ENCODE measurements around the gene C1GALT1C1.
"Not testable (repeated sequence)": the region's sequence is repeated elsewhere in the genome, so short reads cannot be mapped to it uniquely, and the experiment has no call there.

C1GALT1C1 gene

DNA sequence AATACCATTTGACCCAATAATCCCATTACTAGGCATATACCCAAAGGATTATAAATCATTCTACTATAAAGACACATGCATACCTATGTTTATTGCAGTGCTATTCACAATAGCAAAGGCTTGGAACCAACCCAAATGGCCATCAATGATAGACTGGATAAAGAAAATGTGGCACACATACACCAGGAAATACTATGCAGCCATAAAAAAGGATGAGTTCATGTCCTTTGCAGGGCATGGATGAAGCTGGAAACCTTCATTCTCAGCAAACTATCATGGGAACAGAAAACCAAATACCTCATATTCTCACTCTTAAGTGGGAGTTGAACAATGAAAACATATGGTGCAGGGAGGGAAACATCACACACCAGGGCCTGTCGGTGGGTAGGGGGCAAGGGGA lies 22.4 kb upstream of the C1GALT1C1 start:
- H3K27me3 ChIP-seq (ENCODE audit: control insufficient read depth, insufficient read depth, low read length); H3K36me3 ChIP-seq (ENCODE audit: control insufficient read depth, low read depth, low read length); H3K4me3 ChIP-seq (ENCODE audit: low read length); H3K27ac ChIP-seq (ENCODE audit: low read length); H3K9ac ChIP-seq (ENCODE audit: low read length); H3K4me1 ChIP-seq (ENCODE audit: control insufficient read depth, low read depth, low read length): not testable (repeated sequence)
- H3K9me3 ChIP-seq (ENCODE audit: control insufficient read depth, low read depth, low read length), result peaks cover 13% of the 10 kb centered on the region

DNA sequence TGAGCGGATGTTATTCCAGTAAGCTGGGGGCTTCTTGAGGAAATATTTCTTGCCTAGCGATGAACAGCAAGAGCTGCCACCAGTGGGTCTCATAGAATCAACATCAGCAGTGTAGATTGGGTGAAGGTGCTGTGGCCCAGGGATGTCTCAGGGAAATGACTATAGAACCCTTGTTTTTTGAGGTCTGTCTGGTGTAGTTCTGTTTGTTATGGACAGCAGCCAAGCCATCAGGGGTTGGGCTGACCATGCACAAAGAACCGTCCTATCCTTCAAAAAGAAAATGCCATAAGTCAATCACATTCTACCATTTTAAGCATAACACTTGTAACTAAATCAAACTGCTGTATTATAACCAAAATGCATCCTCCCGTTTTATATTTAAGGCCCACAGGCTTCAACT lies 17.3 kb upstream of the C1GALT1C1 start:
- no peak overlapping the region for H3K27ac ChIP-seq (ENCODE audit: low read length)
- peaks cover 20% of the 10 kb centered on the region for H3K9me3 ChIP-seq (ENCODE audit: control insufficient read depth, low read depth, low read length)
- no peaks in the 10 kb centered on the region for H3K36me3 ChIP-seq (ENCODE audit: control insufficient read depth, low read depth, low read length)
- H3K9ac ChIP-seq (ENCODE audit: low read length), result no peak overlapping the region
- H3K4me3 ChIP-seq (ENCODE audit: low read length), result no peak overlapping the region
- no peaks in the 10 kb centered on the region for H3K27me3 ChIP-seq (ENCODE audit: control insufficient read depth, insufficient read depth, low read length)
- H3K4me1 ChIP-seq (ENCODE audit: control insufficient read depth, low read depth, low read length), result no peaks in the 10 kb centered on the region

DNA sequence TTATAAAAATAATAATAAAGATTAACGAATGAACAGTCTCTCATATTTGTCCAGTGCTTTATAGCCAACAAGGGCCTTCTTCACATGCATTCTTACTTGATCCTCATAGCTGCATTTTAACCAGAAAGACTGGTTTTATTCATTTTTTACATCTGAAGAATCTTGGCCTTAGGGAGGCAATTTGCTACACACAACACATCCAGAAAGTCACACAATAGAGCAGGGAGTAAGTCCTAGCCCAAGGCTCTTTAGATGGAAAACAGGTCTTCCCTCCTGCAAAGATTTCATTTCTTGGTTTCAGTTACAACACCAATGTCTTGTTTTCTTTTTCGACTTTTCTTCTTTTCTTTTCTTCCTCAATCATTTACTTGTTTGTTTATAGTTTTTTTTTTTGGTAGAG lies 13.0 kb upstream of the C1GALT1C1 start:
- Histone ChIP-seq H3K9me3 (ENCODE audit: control insufficient read depth, low read depth, low read length) (peaks cover 10% of the 10 kb centered on the region), H3K27ac (ENCODE audit: low read length) (no peak overlapping the region), H3K4me3 (ENCODE audit: low read length) (no peak overlapping the region), H3K27me3 (ENCODE audit: control insufficient read depth, insufficient read depth, low read length) (no peaks in the 10 kb centered on the region), H3K9ac (ENCODE audit: low read length) (no peak overlapping the region), H3K36me3 (ENCODE audit: control insufficient read depth, low read depth, low read length) (no peaks in the 10 kb centered on the region), H3K4me1 (ENCODE audit: control insufficient read depth, low read depth, low read length) (no peaks in the 10 kb centered on the region)

DNA sequence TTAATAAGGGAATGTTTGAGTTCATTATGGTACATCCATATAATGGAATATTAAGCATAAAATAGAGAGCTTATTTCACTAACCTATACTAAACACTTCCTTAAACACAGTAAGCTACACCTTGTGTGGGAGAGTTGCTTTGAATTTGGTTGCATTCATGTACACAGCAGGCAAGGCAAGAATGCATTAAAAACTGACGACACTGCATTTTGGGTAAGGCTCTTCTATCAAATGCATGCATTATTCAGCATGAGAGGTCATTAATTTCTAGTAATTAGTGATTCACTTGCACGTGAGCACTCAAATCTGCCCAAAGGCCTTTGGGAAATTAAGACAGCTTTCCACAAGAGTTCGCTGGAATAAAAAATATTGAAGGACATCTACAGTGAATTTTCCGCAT lies 8.8 kb upstream of the C1GALT1C1 start:
- no peak overlapping the region for H3K9ac ChIP-seq (ENCODE audit: low read length)
- H3K9me3 ChIP-seq (ENCODE audit: control insufficient read depth, low read depth, low read length), result peaks cover 7% of the 10 kb centered on the region
- H3K27me3 ChIP-seq (ENCODE audit: control insufficient read depth, insufficient read depth, low read length), result no peaks in the 10 kb centered on the region
- no peak overlapping the region for H3K27ac ChIP-seq (ENCODE audit: low read length)
- no peak overlapping the region for H3K4me3 ChIP-seq (ENCODE audit: low read length)
- no peaks in the 10 kb centered on the region for H3K36me3 ChIP-seq (ENCODE audit: control insufficient read depth, low read depth, low read length)
- H3K4me1 ChIP-seq (ENCODE audit: control insufficient read depth, low read depth, low read length), result no peaks in the 10 kb centered on the region

DNA sequence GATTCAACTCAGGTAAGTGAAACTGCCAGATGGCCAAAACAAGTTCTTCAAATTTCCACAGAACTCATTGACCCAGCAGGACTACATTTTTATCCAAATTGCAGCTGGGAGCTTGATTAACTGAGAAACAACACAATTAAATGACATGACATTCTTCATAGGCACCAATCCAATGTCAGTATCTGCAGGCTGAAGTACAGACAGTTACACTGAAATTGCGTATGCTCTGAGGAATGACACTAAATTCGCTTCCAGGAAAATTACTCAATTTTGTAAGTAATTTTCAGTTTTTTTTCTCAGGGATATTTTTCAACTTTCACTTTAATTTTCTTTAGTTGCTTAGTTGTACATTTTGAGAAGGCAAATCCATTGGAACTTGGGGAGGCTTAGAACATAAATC lies 4.5 kb downstream of the C1GALT1C1 start:
- H3K4me3 ChIP-seq (ENCODE audit: low read length), result no peak overlapping the region
- H3K36me3 ChIP-seq (ENCODE audit: control insufficient read depth, low read depth, low read length), result no peaks in the 10 kb centered on the region
- no peak overlapping the region for H3K9ac ChIP-seq (ENCODE audit: low read length)
- H3K27ac ChIP-seq (ENCODE audit: low read length), result no peak overlapping the region
- no peaks in the 10 kb centered on the region for H3K27me3 ChIP-seq (ENCODE audit: control insufficient read depth, insufficient read depth, low read length)
- H3K4me1 ChIP-seq (ENCODE audit: control insufficient read depth, low read depth, low read length), result no peaks in the 10 kb centered on the region
- peaks cover 12% of the 10 kb centered on the region for H3K9me3 ChIP-seq (ENCODE audit: control insufficient read depth, low read depth, low read length)

DNA sequence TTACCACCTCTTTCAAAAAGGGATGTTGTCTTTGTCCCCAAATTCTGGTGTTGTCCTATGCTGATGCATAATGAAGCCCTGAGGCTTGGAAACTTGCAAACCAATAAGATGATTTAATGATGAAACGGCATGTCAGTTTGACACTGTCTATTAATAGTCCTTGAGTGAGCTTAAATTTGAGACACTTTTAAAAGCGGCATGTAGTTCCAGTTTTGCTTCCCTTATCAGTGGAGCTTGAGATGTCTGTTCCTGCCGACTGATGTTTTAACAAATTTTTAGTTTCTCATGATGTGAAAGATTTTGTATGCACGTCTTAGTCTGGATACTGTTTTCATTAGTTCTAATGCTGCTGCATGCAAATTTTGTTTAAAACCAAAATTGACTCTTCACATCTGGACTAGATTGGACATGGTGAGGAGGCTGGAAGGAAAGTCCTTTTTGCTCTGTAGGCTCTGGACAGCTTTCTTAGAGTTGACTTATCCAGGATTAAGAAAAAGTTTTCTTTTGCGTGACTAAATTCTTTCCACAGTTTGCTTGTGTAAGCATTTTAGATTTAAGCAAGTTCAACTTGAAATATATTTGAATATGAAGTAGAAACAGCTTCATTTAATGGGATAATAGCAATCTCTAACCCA lies 11.7 kb downstream of the C1GALT1C1 start:
- Histone ChIP-seq H3K36me3 (ENCODE audit: control insufficient read depth, low read depth, low read length) (no peaks in the 10 kb centered on the region), H3K9ac (ENCODE audit: low read length) (no peak overlapping the region), H3K4me3 (ENCODE audit: low read length) (no peak overlapping the region), H3K9me3 (ENCODE audit: control insufficient read depth, low read depth, low read length) (peaks cover 6% of the 10 kb centered on the region), H3K4me1 (ENCODE audit: control insufficient read depth, low read depth, low read length) (no peaks in the 10 kb centered on the region), H3K27ac (ENCODE audit: low read length) (no peak overlapping the region), H3K27me3 (ENCODE audit: control insufficient read depth, insufficient read depth, low read length) (no peaks in the 10 kb centered on the region)

DNA sequence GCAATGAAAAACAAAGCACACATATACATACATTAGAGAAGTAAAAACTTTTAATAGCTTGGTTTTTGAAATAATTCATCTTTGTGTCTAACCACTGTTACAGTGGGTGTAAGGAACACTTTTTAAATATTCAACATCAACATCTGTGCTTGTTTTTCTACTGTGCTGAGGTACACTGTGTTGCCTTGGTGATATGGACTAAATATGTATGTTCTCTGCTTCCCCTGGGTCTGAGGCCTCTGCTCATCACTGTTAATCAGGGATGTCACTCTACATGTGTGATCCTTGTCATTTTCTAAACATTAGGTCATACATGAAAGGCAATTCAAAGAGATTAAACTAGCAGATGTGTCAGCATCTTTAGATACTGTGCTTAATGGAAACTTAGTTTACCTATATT lies 15.0 kb downstream of the C1GALT1C1 start:
- no peaks in the 10 kb centered on the region for H3K27me3 ChIP-seq (ENCODE audit: control insufficient read depth, insufficient read depth, low read length)
- no peaks in the 10 kb centered on the region for H3K4me1 ChIP-seq (ENCODE audit: control insufficient read depth, low read depth, low read length)
- no peaks in the 10 kb centered on the region for H3K36me3 ChIP-seq (ENCODE audit: control insufficient read depth, low read depth, low read length)
- H3K9me3 ChIP-seq (ENCODE audit: control insufficient read depth, low read depth, low read length), result no peaks in the 10 kb centered on the region
- H3K27ac ChIP-seq (ENCODE audit: low read length), result no peak overlapping the region
- no peak overlapping the region for H3K4me3 ChIP-seq (ENCODE audit: low read length)
- H3K9ac ChIP-seq (ENCODE audit: low read length), result no peak overlapping the region

DNA sequence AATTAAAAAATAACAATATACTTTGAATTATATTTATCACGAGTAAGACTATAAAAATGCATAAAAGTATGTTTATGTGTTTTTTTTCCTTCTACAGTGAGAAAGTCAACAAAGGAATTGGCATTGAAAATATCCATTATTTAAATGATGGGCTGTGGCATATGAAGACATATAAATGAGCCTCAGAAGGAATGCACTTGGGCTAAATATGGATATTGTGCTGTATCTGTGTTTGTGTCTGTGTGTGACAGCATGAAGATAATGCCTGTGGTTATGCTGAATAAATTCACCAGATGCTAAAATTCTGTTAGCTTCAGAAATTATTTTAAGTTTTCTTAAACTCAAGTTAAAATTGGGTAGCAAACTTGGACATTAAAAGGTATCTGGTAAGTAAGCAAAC lies 17.8 kb downstream of the C1GALT1C1 start:
- Histone ChIP-seq H3K9ac (ENCODE audit: low read length) (no peak overlapping the region), H3K9me3 (ENCODE audit: control insufficient read depth, low read depth, low read length) (peaks cover 4% of the 10 kb centered on the region), H3K4me1 (ENCODE audit: control insufficient read depth, low read depth, low read length) (no peaks in the 10 kb centered on the region), H3K27ac (ENCODE audit: low read length) (no peak overlapping the region), H3K36me3 (ENCODE audit: control insufficient read depth, low read depth, low read length) (peaks cover 4% of the 10 kb centered on the region), H3K4me3 (ENCODE audit: low read length) (no peak overlapping the region), H3K27me3 (ENCODE audit: control insufficient read depth, insufficient read depth, low read length) (no peaks in the 10 kb centered on the region)

DNA sequence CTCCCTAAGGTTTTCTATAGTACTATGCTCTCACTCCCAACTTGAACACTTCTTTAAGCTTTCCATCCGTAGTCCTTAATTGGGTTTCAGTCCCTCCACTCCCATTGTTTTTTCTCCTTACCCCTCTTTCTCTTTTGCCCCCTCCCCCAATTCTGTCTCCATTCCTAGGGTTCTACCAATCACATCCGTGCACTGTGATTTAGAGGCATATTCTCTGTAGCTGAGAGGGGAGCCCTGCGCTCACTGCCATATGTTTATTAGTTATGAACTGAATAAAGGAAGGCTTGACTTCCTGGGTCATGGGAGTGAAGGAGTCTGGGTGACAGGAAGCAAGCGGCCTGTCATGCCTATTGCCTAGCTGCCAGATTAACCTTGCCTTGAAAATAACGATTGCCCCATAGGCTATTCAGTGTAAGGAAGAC lies 25.5 kb downstream of the C1GALT1C1 start:
- Histone ChIP-seq H3K36me3 (ENCODE audit: control insufficient read depth, low read depth, low read length) (peaks cover 4% of the 10 kb centered on the region), H3K27ac (ENCODE audit: low read length) (no peak overlapping the region), H3K9me3 (ENCODE audit: control insufficient read depth, low read depth, low read length) (peaks cover 4% of the 10 kb centered on the region), H3K4me1 (ENCODE audit: control insufficient read depth, low read depth, low read length) (no peaks in the 10 kb centered on the region), H3K4me3 (ENCODE audit: low read length) (peak overlapping the region; percentile 81), H3K9ac (ENCODE audit: low read length) (peak overlapping the region; percentile 62), H3K27me3 (ENCODE audit: control insufficient read depth, insufficient read depth, low read length) (no peaks in the 10 kb centered on the region)

DNA sequence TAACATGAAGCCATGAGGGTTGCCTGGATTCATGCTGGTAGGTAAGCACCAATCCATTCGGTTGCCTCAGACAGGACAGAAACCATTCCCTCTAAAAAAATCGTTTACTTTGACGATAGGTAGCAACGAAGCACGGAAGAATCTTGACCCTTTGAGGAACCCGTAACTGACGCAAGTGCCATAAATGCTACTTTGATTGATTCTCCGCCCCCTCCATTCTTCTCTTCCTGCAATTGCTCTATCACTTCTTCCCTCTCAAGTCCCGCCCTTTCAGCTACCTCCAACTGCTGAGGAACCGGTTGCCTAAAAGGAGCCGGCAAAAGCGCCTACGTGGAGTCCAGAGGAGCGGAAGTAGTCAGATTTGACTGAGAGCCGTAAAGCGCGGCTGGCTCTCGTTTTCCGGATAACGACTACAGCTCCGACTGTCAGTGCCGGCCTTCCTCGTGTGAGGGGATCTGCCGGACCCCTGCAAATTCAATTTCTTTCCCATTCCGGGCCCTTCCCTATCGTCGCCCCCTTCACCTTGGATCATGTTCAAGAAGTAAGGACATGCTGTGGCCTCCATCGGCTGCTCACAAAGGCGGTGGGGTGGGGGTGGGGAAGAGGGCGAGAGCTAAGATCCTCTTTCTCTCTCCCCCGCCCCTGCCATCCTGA lies 26.0 kb downstream of the C1GALT1C1 start, which contains the start of gene MCTS1:
TSS of gene MCTS1 (plus strand) at position 395 of the 654 bp plus-strand sequence. CDS start at position 531, 136 bp downstream.
- Histone ChIP-seq H3K27ac (ENCODE audit: low read length) (no peak within 1 kb of the TSS), H3K4me3 (ENCODE audit: low read length) (peak within 1 kb of the TSS; percentile 81), H3K9me3 (ENCODE audit: control insufficient read depth, low read depth, low read length) (peaks cover 4% of the 10 kb centered on the region), H3K9ac (ENCODE audit: low read length) (peak within 1 kb of the TSS; percentile 62), H3K27me3 (ENCODE audit: control insufficient read depth, insufficient read depth, low read length) (no peaks in the 10 kb centered on the region), H3K4me1 (ENCODE audit: control insufficient read depth, low read depth, low read length) (no peaks in the 10 kb centered on the region), H3K36me3 (ENCODE audit: control insufficient read depth, low read depth, low read length) (peaks cover 4% of the 10 kb centered on the region)

DNA sequence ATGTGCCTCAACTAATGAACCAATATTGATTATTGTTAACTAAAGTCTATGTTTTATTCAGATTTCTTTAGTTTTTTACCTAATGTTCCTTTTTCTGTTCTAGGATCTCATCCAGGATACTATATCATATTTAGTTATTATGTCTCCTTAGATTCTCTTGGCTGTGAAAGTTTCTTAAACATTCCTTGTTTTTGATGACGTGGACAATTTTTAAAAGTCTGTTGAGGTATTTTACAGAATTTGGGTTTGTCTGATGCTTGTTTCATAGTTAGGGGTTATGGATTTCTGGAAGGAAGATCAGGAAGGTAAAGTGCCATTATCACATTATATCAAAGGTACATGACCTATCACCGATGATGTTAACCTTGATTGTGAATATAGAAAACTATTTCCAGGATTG lies 44.2 kb downstream of the C1GALT1C1 start:
- Histone ChIP-seq H3K27me3 (ENCODE audit: control insufficient read depth, insufficient read depth, low read length) (no peaks in the 10 kb centered on the region), H3K4me1 (ENCODE audit: control insufficient read depth, low read depth, low read length) (no peaks in the 10 kb centered on the region), H3K4me3 (ENCODE audit: low read length) (no peak overlapping the region), H3K9me3 (ENCODE audit: control insufficient read depth, low read depth, low read length) (peaks cover 3% of the 10 kb centered on the region), H3K9ac (ENCODE audit: low read length) (no peak overlapping the region), H3K27ac (ENCODE audit: low read length) (no peak overlapping the region), H3K36me3 (ENCODE audit: control insufficient read depth, low read depth, low read length) (no peaks in the 10 kb centered on the region)

All from iPS-18a (cell line).